NCI-H1105 (cell line): Measurements from ENCODE around the gene VPS54.

ENCODE experiments used
- DNase-seq: peaks from one replicate; lab custom pipeline; 2025; lab: John Stamatoyannopoulos, UW

VPS54 gene

DNA sequence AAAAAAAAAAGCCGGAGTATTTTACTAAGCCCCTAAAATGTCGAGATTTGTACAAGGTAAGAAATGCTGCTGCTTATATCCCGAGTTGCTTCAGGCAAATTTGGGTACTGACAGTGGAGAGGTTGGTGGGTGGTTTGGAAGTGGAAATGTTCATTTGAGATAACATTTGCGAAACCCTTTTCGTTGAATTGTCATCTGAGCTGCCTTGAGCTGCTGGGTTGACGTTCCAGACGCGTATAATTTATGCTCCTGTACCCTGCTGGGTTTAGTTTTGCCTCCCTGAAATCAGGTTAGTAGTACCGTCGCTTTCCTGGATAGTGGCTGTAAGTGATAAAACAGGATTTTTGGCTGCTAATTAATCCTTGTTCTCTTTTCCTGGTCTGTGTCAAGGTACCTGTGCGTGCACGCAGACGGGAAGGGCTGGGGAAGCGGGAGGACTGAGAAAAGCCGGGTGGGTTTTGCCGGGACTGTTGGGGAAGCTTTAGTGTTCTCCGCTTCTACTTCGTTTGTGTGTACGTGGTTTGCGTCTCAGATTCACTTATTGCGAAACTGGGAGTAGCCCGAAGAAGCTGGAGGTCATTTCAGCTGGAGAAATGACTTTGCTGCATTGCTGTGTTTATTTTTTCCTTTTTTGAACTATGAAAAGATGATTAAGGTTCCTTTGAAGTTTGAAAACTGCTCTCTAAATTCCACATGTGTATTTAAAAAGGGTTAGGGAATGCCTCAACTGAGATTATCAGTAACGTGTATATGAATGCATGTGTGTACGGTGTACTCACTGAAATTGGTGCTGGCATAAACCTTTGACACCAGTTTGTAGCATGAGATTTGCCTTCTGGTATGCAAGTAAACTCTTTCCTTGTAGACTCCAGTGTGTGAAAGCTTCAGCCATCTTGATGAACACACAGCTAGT is 176.8 kb downstream of the VPS54 start:
- DNase-seq = no peak
